NCI-H748 (cell line): Measurements from ENCODE around the gene COL1A2.

Experiments used
- DNase-seq: peaks from one replicate; lab custom pipeline; 2025; ENCODE audit not compliant: unreplicated experiment; lab: John Stamatoyannopoulos, UW

The COL1A2 gene

GRCh38 chr7:94477878-94478277 lies 83.2 kb downstream of the COL1A2 start:
- DNase-seq = no peak

GRCh38 chr7:94478648-94479214 lies 84.0 kb downstream of the COL1A2 start:
- DNase-seq = no peak
